ENCODE measurements around the gene SLC27A6.

SLC27A6 gene

DNA sequence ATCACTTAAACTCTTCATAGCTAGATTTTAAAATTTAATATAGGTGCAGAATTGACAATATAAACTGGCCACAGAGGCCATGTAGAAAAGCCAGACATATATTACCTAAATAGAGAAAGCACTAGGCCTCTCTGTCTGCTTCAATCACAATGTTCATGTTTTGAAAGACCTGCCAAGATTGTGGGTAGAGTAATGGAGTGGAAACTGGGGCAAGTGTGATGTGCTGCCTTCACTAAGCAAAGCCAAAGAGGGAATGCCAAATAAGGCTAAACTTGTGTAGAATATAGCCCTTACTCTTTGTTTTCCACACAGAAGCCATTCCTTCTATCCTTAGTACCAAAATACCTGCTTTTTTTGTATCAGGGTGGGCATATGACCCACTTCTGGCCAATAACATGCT is 114.2 kb downstream of the SLC27A6 start:
- H2AFZ ChIP-seq (ENCODE audit: low read length), result no peak overlapping the region
- H3K9me3 ChIP-seq (ENCODE audit: insufficient read depth, low read depth, low read length), result no peaks in the 10 kb centered on the region

DNA sequence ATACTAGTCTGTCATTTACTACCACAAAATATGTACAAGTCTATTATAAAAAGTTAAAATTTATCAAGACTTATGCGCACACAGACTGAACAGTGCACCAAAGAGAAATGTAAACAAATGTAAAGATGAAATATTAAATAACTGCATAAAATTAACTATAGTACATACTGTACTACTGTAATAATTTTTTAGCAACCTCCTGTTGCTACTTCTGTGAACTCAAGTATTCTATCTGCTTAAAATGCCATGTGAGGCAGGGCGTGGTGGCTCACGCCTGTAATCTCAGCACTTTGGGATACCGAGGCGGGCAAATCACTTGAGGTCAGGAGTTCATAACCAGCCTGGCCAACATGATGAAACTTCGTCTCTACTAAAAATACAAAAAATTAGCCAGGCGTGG is 115.5 kb downstream of the SLC27A6 start:
- H3F3A ChIP-seq (ENCODE audit: low read depth), result no peaks in the 10 kb centered on the region
- no peaks in the 10 kb centered on the region for H3K79me2 ChIP-seq (ENCODE audit: insufficient read depth, low read length)
- H3K9me3 ChIP-seq (ENCODE audit: insufficient read depth, low read depth, low read length), result no peaks in the 10 kb centered on the region
- H3K4me2 ChIP-seq (ENCODE audit: low read depth, low read length, poor library complexity, severe bottlenecking), result no peak overlapping the region
- H3K9ac ChIP-seq (ENCODE audit: low read depth, low read length, poor library complexity, severe bottlenecking), result no peak overlapping the region
- no peaks in the 10 kb centered on the region for H3K27me3 ChIP-seq (ENCODE audit: insufficient read depth, low read length, poor library complexity, severe bottlenecking)
- no peaks in the 10 kb centered on the region for H4K20me1 ChIP-seq (ENCODE audit: insufficient read depth, low read length, poor library complexity, severe bottlenecking)
- no peaks in the 10 kb centered on the region for H3K9me2 ChIP-seq (replicated peaks; ENCODE audit: low read depth, low read length)
- no peak overlapping the region for H3K4me3 ChIP-seq (ENCODE audit: low read length, poor library complexity, severe bottlenecking)
- TF ChIP-seq EZH2phosphoT487 (IDR thresholded peaks at IDR 0.05; ENCODE audit: borderline replicate concordance), result no peak
- TF ChIP-seq, protein P1, sequence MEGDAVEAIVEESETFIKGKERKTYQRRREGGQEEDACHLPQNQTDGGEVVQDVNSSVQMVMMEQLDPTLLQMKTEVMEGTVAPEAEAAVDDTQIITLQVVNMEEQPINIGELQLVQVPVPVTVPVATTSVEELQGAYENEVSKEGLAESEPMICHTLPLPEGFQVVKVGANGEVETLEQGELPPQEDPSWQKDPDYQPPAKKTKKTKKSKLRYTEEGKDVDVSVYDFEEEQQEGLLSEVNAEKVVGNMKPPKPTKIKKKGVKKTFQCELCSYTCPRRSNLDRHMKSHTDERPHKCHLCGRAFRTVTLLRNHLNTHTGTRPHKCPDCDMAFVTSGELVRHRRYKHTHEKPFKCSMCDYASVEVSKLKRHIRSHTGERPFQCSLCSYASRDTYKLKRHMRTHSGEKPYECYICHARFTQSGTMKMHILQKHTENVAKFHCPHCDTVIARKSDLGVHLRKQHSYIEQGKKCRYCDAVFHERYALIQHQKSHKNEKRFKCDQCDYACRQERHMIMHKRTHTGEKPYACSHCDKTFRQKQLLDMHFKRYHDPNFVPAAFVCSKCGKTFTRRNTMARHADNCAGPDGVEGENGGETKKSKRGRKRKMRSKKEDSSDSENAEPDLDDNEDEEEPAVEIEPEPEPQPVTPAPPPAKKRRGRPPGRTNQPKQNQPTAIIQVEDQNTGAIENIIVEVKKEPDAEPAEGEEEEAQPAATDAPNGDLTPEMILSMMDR (conservative IDR thresholded peaks at IDR 0.05; ENCODE audit: low read length), result no peak
- no peaks in the 10 kb centered on the region for H3K36me3 ChIP-seq (ENCODE audit: insufficient read depth, low read length)
- H2AFZ ChIP-seq (ENCODE audit: low read length), result no peak overlapping the region
- no peaks in the 10 kb centered on the region for H3K4me1 ChIP-seq (ENCODE audit: insufficient read depth, low read length, poor library complexity, severe bottlenecking)

More for the DNA sequence above, 114.2 kb downstream of the SLC27A6 start:
- no peak overlapping the region for H3K4me3 ChIP-seq (ENCODE audit: low read length, poor library complexity, severe bottlenecking)
- H3F3A ChIP-seq (ENCODE audit: low read depth), result no peaks in the 10 kb centered on the region
- no peaks in the 10 kb centered on the region for H3K27me3 ChIP-seq (ENCODE audit: insufficient read depth, low read length, poor library complexity, severe bottlenecking)
- no peak overlapping the region for H3K4me2 ChIP-seq (ENCODE audit: low read depth, low read length, poor library complexity, severe bottlenecking)
- H3K9ac ChIP-seq (ENCODE audit: low read depth, low read length, poor library complexity, severe bottlenecking), result no peak overlapping the region
- no peaks in the 10 kb centered on the region for H3K79me2 ChIP-seq (ENCODE audit: insufficient read depth, low read length)
- H4K20me1 ChIP-seq (ENCODE audit: insufficient read depth, low read length, poor library complexity, severe bottlenecking), result no peaks in the 10 kb centered on the region
- no peaks in the 10 kb centered on the region for H3K36me3 ChIP-seq (ENCODE audit: insufficient read depth, low read length)
- no peaks in the 10 kb centered on the region for H3K4me1 ChIP-seq (ENCODE audit: insufficient read depth, low read length, poor library complexity, severe bottlenecking)
- TF ChIP-seq EZH2phosphoT487 (IDR thresholded peaks at IDR 0.05; ENCODE audit: borderline replicate concordance), result no peak
- TF ChIP-seq, protein P1 (conservative IDR thresholded peaks at IDR 0.05; ENCODE audit: low read length), result no peak
- H3K9me2 ChIP-seq (replicated peaks; ENCODE audit: low read depth, low read length), result no peaks in the 10 kb centered on the region

- Histone ChIP-seq H3F3A (ENCODE audit: low read depth) (no peaks in the 10 kb centered on the region), H3K4me1 (ENCODE audit: insufficient read depth, low read length, poor library complexity, severe bottlenecking) (no peaks in the 10 kb centered on the region), H4K20me1 (ENCODE audit: insufficient read depth, low read length, poor library complexity, severe bottlenecking) (no peaks in the 10 kb centered on the region), H2AFZ (ENCODE audit: low read length) (no peak overlapping the region), H3K4me3 (ENCODE audit: low read length, poor library complexity, severe bottlenecking) (no peak overlapping the region), H3K36me3 (ENCODE audit: insufficient read depth, low read length) (no peaks in the 10 kb centered on the region), H3K27me3 (ENCODE audit: insufficient read depth, low read length, poor library complexity, severe bottlenecking) (no peaks in the 10 kb centered on the region), H3K9ac (ENCODE audit: low read depth, low read length, poor library complexity, severe bottlenecking) (no peak overlapping the region), H3K9me3 (ENCODE audit: insufficient read depth, low read depth, low read length) (no peaks in the 10 kb centered on the region), H3K9me2 (replicated peaks; ENCODE audit: low read depth, low read length) (no peaks in the 10 kb centered on the region), H3K4me2 (ENCODE audit: low read depth, low read length, poor library complexity, severe bottlenecking) (no peak overlapping the region), H3K79me2 (ENCODE audit: insufficient read depth, low read length) (no peaks in the 10 kb centered on the region)
- no peak for TF ChIP-seq EZH2phosphoT487 (IDR thresholded peaks at IDR 0.05; ENCODE audit: borderline replicate concordance)
- TF ChIP-seq, protein P1 (conservative IDR thresholded peaks at IDR 0.05; ENCODE audit: low read length), result no peak
These were observed 117.2 kb downstream of the SLC27A6 start for GRCh38 chr5:129082225-129083136.

All from Loucy (cell line).